Prostate gland (tissue), 2 donors: ENCODE data around the gene ARHGAP26.

Experiments
- POLR2A ChIP-seq: fragments of 450-650 bp; IDR thresholded peaks from one replicate; pipeline ENCODE4 v1.6.1; 2016; ENCODE audit warnings: antibody characterized with exemption, mild to moderate bottlenecking
- POLR2AphosphoS5 ChIP-seq: sonication (generic); formaldehyde crosslinking; IDR thresholded peaks from one replicate; pipeline ENCODE4 v1.6.1; 2017; ENCODE audit warnings: antibody characterized with exemption
- TF ChIP-seq, protein P1 (sequence below), 4 experiments: fragments of 200-600 bp in 2 of 4; fragments of 450-650 bp in 2 of 4; sonication (generic) in 2 of 4; IDR thresholded peaks; 1 replicate in 3 of 4; 2 replicates in 1 of 4; pipeline ENCODE4 v1.5.1; 2016 to 2019; ENCODE audit warnings: antibody characterized with exemption in 4 of 4, mild to moderate bottlenecking in 2 of 4, moderate library complexity in 2 of 4

DNA sequence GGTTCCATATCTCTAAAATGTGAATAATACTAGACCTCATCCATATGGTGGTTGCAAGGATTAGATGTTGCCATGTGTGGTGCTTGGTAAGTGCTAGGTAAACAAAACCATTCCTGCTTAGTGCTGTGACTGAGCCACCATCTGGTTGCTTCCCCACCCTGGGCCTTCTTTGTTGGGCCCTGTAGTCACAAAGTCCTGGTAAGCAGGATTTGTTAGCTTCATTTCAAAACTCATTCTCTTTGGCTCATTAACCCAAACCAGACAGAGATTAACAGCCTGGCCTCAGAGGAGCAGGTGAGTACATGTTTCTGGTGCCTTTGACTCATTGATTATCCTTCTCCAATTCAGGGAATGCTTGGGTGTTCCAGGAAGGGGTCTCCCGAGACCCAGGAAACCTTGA lies 240.2 kb downstream of the ARHGAP26 start:
- TF ChIP-seq, protein P1, sequence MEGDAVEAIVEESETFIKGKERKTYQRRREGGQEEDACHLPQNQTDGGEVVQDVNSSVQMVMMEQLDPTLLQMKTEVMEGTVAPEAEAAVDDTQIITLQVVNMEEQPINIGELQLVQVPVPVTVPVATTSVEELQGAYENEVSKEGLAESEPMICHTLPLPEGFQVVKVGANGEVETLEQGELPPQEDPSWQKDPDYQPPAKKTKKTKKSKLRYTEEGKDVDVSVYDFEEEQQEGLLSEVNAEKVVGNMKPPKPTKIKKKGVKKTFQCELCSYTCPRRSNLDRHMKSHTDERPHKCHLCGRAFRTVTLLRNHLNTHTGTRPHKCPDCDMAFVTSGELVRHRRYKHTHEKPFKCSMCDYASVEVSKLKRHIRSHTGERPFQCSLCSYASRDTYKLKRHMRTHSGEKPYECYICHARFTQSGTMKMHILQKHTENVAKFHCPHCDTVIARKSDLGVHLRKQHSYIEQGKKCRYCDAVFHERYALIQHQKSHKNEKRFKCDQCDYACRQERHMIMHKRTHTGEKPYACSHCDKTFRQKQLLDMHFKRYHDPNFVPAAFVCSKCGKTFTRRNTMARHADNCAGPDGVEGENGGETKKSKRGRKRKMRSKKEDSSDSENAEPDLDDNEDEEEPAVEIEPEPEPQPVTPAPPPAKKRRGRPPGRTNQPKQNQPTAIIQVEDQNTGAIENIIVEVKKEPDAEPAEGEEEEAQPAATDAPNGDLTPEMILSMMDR (IDR thresholded peaks at IDR 0.05), result no peak
- TF ChIP-seq POLR2A (no peak), POLR2AphosphoS5 (no peak)
